AG09319 (cell line): ENCODE results near the gene GUCA1A.

Source experiments
- DNase-seq: peaks from one replicate; pipeline ENCODE4 v3.0.0-alpha.2; 2010; ENCODE audit warnings: low read depth; ENCODE audit errors: extremely low read depth
- TF ChIP-seq, protein P1 (sequence below): IDR thresholded peaks from 2 replicates; pipeline ENCODE4 v1.5.1; 2011; ENCODE audit warnings: low read depth, mild to moderate bottlenecking, inconsistent platforms, low read length, moderate library complexity

Gene GUCA1A

DNA sequence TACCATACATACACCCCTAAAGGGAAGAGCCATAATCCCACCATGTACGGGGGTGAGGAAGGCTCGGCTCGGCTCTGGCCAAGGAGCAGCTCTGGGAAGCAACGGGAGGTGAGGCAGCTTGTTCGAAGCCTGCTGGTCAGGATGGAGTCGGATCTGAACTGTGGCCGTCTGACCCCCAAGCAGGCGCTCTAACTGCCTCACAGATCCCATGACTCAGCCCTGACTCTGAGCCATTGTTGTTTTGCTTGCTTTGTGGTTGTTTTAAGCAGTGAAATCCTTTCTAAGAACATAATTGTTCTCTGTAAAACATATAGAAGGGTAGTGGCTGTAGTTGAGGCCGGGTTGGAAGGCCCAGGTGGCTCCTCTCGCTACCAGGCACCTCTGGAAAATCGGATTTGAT, 41.6 kb upstream of the GUCA1A start:
- DNase-seq: no peak
- TF ChIP-seq, protein P1, sequence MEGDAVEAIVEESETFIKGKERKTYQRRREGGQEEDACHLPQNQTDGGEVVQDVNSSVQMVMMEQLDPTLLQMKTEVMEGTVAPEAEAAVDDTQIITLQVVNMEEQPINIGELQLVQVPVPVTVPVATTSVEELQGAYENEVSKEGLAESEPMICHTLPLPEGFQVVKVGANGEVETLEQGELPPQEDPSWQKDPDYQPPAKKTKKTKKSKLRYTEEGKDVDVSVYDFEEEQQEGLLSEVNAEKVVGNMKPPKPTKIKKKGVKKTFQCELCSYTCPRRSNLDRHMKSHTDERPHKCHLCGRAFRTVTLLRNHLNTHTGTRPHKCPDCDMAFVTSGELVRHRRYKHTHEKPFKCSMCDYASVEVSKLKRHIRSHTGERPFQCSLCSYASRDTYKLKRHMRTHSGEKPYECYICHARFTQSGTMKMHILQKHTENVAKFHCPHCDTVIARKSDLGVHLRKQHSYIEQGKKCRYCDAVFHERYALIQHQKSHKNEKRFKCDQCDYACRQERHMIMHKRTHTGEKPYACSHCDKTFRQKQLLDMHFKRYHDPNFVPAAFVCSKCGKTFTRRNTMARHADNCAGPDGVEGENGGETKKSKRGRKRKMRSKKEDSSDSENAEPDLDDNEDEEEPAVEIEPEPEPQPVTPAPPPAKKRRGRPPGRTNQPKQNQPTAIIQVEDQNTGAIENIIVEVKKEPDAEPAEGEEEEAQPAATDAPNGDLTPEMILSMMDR: no peak

DNA sequence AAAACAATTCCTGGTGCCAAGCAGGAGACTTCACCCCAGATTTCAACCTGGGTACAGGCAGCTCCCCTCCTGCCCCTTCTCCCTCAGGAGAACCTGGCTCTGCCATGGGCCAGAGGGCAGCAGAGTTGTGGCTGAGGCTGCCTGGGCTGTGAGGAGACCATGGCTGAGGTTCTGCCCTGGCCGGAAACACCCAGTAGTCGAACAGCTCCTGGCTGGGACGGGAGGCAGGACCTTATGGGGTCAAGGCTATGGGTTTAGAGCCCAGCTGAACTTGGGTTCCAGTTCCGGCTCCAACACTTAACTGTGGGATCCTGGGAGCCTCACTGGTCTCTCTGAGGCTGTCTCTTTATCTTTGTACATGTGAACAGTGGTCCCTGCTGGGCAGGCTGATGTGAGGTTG, 39.2 kb upstream of the GUCA1A start:
- TF ChIP-seq, protein P1: no peak

DNA sequence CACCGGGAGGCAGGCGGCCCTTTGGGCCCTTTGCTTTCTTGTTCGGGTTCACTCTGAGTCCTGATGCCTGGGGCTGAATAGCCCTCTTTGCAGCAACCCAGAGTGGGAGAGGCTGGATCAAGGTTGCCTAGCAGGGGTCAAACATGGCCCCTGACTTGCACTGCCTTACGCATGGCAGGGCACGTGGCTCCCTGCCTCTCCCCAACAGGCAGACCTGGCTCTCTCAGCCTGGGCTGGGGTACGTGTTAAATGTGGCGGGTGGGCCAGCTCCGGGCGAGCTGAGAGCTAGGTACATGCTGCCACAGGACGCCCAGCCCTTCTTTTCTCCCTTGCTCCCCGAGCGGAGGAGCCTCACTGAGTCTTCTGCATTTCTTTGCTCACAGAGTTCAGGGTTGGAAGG, 38.0 kb upstream of the GUCA1A start:
- no peak for DNase-seq
- TF ChIP-seq, protein P1: no peak

More for the DNA sequence above, 39.2 kb upstream of the GUCA1A start:
- DNase-seq: no peak

DNA sequence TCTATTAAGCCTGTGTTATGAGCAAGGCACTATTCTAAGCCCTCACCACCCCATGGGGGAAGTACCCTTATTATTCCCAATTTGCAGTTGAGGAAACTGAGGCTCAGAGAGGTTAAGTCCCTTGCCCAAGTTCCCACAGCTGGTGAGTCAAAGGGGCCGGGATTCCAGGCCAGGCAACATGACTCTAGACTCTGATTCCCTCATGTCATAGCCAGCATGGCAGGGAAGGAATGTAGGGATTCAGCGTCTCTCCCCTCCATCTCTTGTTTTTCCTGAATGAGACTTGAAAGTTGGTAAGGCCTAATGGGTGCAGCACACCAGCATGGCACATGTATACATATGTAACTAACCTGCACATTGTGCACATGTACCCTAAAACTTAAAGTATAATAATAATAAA, 37.4 kb upstream of the GUCA1A start:
- no peak for DNase-seq
- TF ChIP-seq, protein P1: no peak

DNA sequence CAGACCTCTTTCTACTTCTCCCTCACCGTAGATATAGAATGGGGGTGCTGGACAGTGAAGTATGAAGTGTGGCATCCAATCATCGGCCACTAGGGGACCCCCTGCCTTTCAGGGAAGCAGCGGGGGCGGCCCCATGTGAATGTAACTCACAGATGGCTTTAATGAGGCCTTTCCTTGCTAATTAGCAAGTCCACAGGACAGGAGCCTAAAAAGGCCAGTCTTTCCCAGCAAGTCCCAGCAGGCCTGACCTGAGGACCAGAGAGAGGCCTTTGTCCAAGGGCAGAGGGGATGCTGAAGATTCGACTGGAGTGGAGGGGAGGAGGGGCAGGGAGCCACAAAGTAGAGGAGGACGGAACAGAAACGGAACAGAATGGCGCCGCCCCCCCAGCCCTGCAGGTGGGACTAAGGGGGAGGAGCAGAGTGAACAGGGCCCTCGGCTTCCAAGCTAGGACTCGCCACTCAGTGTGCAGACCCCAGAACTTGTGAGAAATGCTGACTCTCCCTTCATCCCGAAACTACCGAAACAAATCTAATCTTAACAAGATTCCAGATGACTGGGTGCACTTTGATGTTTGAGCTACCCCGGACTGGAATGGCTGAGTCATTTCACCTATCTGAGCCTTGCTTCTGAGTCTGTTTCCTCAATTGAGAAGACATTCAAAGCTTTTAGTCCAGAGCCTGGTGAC, 36.5 kb upstream of the GUCA1A start:
- TF ChIP-seq, protein P1: peak; percentile 40
- no peak for DNase-seq

DNA sequence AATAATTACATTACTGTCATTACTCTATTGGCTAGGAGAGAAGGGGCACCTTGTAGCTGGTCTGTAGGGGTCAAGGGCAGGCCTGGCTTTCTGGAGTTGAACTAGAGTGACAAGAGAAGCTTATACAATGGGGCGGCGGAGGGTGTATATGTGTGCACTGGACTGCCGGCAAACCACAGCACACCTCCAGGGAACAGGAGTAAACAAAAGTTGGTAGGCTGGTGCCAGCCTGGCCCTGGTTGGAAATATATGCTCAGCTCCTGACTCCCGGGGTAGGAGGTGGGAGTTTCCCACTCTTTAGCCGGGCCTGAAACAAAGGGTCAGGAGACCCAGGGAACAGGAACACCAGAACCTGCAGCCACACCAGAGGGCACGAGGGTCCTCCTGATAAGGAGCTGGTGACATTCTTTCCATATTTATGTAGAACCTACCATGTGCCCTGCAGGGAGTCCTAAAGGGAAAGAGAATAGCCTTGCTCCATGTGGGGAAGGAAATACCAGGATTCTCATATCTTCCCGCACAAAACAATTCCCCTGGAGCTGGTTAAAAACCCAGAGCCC, 35.9 kb upstream of the GUCA1A start:
- no peak for DNase-seq
- TF ChIP-seq, protein P1: no peak

DNA sequence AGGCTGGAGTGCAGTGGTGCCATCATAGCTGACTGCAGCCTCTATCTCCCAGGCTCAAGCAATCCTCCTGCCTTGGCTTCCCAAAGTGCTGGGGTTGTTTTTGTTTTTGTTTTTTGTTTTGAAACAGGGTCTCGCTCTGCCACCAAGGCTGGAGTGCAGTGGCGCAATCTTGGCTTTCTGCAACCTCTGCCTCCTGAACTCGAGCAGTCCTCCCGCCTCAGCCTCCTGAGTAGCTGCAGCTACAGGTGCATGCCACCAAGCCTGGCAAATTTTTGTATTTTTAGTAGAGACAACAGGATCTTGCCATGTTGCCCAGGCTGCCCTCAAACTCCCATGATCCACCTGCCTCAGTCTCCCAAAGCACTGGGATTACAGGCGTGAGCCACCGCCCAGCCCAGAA, 35.0 kb upstream of the GUCA1A start:
- TF ChIP-seq, protein P1: no peak
- DNase-seq: no peak
